Measurements from ENCODE around the gene PRR14.

- no peak for TF ChIP-seq CTCF (IDR thresholded peaks at IDR 0.05)
- TF ChIP-seq POLR2A (IDR thresholded peaks at IDR 0.05): no peak
These were observed 15.9 kb downstream of the PRR14 start for GRCh38 chr16:30666681-30667080.

Measured in adrenal gland (tissue), 5 donors.